ENCODE data around the gene RHOT1. TPM values are rescaled to one million over a fixed set of nuclear protein-coding genes. Genes with fewer than 3 reads are reported as not detected.

The RHOT1 gene
- total RNA-seq, 1 experiment from 2014 or later: 24.4 TPM

GRCh38 chr17:32256701-32257019, 114.4 kb downstream of the RHOT1 start:
- Histone ChIP-seq H3K27me3 (ENCODE audit: insufficient read depth, low read length) (no peaks in the 10 kb centered on the region), H4K5ac (ENCODE audit: insufficient read length, low read depth, low read length) (no peak overlapping the region), H3K4ac (ENCODE audit: low read depth, low read length) (no peak overlapping the region), H3K18ac (ENCODE audit: insufficient read length, low read depth, low read length) (no peak overlapping the region), H3K79me1 (ENCODE audit: insufficient read depth, low read depth, low read length, poor library complexity, severe bottlenecking) (no peaks in the 10 kb centered on the region), H4K20me1 (ENCODE audit: control insufficient read depth, insufficient read depth, insufficient read length) (no peaks in the 10 kb centered on the region), H3T11ph (ENCODE audit: low read length) (no peak overlapping the region), H2AFZ (ENCODE audit: low read length) (no peak overlapping the region), H3K9me3 (ENCODE audit: control insufficient read depth, low read depth, low read length) (no peaks in the 10 kb centered on the region), H3K14ac (ENCODE audit: insufficient read depth, low read length) (no peak overlapping the region), H2AK5ac (ENCODE audit: insufficient read length, low read length) (no peak overlapping the region), H2BK12ac (ENCODE audit: insufficient read length, low read depth, low read length) (no peak overlapping the region), H3K23me2 (ENCODE audit: insufficient read length, low read depth, low read length, poor library complexity, severe bottlenecking) (no peaks in the 10 kb centered on the region), H3K27ac (ENCODE audit: insufficient read length, low read depth, low read length) (no peak overlapping the region), H3K9ac (ENCODE audit: extremely low read depth, insufficient read length, low read length) (no peak overlapping the region), H2BK120ac (ENCODE audit: low read depth, low read length, poor library complexity, severe bottlenecking) (no peak overlapping the region), H3K4me1 (ENCODE audit: insufficient read depth, low read length) (peaks cover 2% of the 10 kb centered on the region; the same call in 1 of the 2 replicates), H4K91ac (ENCODE audit: insufficient read length, low read depth, low read length) (no peak overlapping the region), H4K8ac (replicated peaks; ENCODE audit: insufficient read length, low read depth, low read length) (no peak overlapping the region), H3K79me2 (ENCODE audit: insufficient read depth, low read length) (no peaks in the 10 kb centered on the region), H2BK5ac (ENCODE audit: insufficient read length, low read length) (no peak overlapping the region), H3K56ac (ENCODE audit: insufficient read length, low read depth, low read length) (no peak overlapping the region), H2BK15ac (ENCODE audit: low read depth, low read length) (no peak overlapping the region), H3K4me2 (ENCODE audit: insufficient read depth, insufficient read length, low read length) (no peak overlapping the region), H2BK20ac (ENCODE audit: low read depth, low read length, poor library complexity, severe bottlenecking) (no peak overlapping the region), H3K23ac (ENCODE audit: insufficient read length, low read depth, low read length) (no peak overlapping the region)
- DNase-seq: no peak
- H3K27ac Mint-ChIP-seq: no peak overlapping the region
- H3K9me3 Mint-ChIP-seq: no peaks in the 10 kb centered on the region; a peak in 1 of 5 replicates
- TF ChIP-seq CTCF (conservative IDR thresholded peaks at IDR 0.05): no peak
- no CpG with 5 or more reads among the region's 9 CpGs for WGBS (ENCODE audit: extremely low coverage, insufficient read length, low lambda C conversion rate)
- H3K4me3 Mint-ChIP-seq: no peak overlapping the region
- peaks cover 21 to 37% of the 10 kb centered on the region in 2 experiments for H3K4me1 Mint-ChIP-seq
- H3K36me3 Mint-ChIP-seq (ENCODE audit: insufficient read depth in 1 of 3, low read depth in 3 of 3): no peaks in the 10 kb centered on the region; a peak in 1 of 7 replicates
- peaks cover 13% of the 10 kb centered on the region for H3K27me3 Mint-ChIP-seq (ENCODE audit: low read depth)

Data from H9 (cell line).